Tibial nerve (tissue), 4 donors: ENCODE measurements around the gene GHSR. TPM values are rescaled to one million over a fixed set of nuclear protein-coding genes. Genes with fewer than 3 reads are reported as not detected.

Source experiments
- DNase-seq, 2 donors: peaks; one replicate each; pipeline ENCODE4 v3.0.0-alpha.2; 2019; ENCODE audit warnings: low spot score in 2 of 2
- H3K27ac ChIP-seq, 4 donors: fragments of 200-600 bp; sonication (generic) in 3 of 4; one replicate each; pipeline ENCODE4 v1.5.1; 2017 to 2019; ENCODE audit warnings: mild to moderate bottlenecking in 1 of 4
- H3K27me3 ChIP-seq, 2 donors: fragments of 200-600 bp; sonication (generic) in 1 of 2; one replicate each; pipeline versions ENCODE4 v1.5.1 to v1.6.0; 2017 to 2019
- H3K36me3 ChIP-seq, 3 donors: fragments of 200-600 bp; sonication (generic); one replicate each; pipeline ENCODE4 v1.5.1; 2018 to 2019
- H3K4me1 ChIP-seq, 4 donors: fragments of 200-600 bp; sonication (generic) in 3 of 4; one replicate each; pipeline ENCODE4 v1.5.1; 2017 to 2019
- H3K4me3 ChIP-seq, 4 donors: fragments of 200-600 bp; sonication (generic) in 3 of 4; one replicate each; pipeline ENCODE4 v1.5.1; 2017 to 2019; ENCODE audit warnings: mild to moderate bottlenecking in 1 of 4, moderate library complexity in 1 of 4
- H3K9me3 ChIP-seq, 4 donors: fragments of 200-600 bp; sonication (generic) in 3 of 4; one replicate each; pipeline ENCODE4 v1.5.1; 2017 to 2019
- CTCF ChIP-seq, 5 experiments: fragments of 200-600 bp in 3 of 5; fragments of 450-650 bp in 2 of 5; sonication (generic) in 3 of 5; IDR thresholded peaks; one replicate each; pipeline ENCODE4 v1.5.1; 2016 to 2019; ENCODE audit warnings: antibody characterized with exemption in 5 of 5, mild to moderate bottlenecking in 3 of 5, moderate library complexity in 2 of 5
- EP300 ChIP-seq, 2 donors: sonication (generic); formaldehyde crosslinking; IDR thresholded peaks; one replicate each; pipeline ENCODE4 v1.6.1; 2017; ENCODE audit warnings: antibody characterized with exemption in 2 of 2, mild to moderate bottlenecking in 1 of 2
- POLR2A ChIP-seq, 2 donors: fragments of 450-650 bp; IDR thresholded peaks; one replicate each; pipeline ENCODE4 v1.6.1; 2017; ENCODE audit warnings: antibody characterized with exemption in 2 of 2, mild to moderate bottlenecking in 2 of 2, moderate library complexity in 2 of 2
- WGBS, 2 donors: methylation state at CpG; one replicate each; pipeline ENCODE4 v1.1.5; 2018; 5-methylcytosine and 5-hydroxymethylcytosine counted together
- total RNA-seq, 4 donors: library from RNA; depleted of rRNA; stranded (reverse); fragments of >200 nt; gene quantifications; one replicate each; pipeline ENCODE4 v1.1.0, GENCODE V29; 2016

The GHSR gene
- total RNA-seq, 4 donors from 2014 or later: not detected

GRCh38 chr3:172394692-172395091 is 53.6 kb downstream of the GHSR start:
- TF ChIP-seq EP300 (IDR thresholded peaks at IDR 0.05) (no peak), CTCF (IDR thresholded peaks at IDR 0.05) (no peak), POLR2A (IDR thresholded peaks at IDR 0.05) (no peak)
- H3K27me3 ChIP-seq: no peaks in the 10 kb centered on the region
- no peak overlapping the region for H3K4me3 ChIP-seq
- H3K9me3 ChIP-seq: no peaks in the 10 kb centered on the region
- H3K4me1 ChIP-seq: peaks cover 0 to 8% (median 4%) of the 10 kb centered on the region in 4 donors
- no peak overlapping the region for H3K27ac ChIP-seq
- H3K36me3 ChIP-seq: peaks cover 0 to 45% (median 0%) of the 10 kb centered on the region in 3 donors
- no peak for DNase-seq
- 93 to 96% methylated on average over 2 of the region's 2 CpGs for WGBS, 2 donors

Other genes starting within 250 kb of the GHSR start
- gene TNFSF10, start 75.0 kb upstream of the GHSR start, total RNA-seq: 10 to 100 TPM; 24.6 to 54.1 (median 37.3) TPM